ENCODE data around the gene RHEX.

DNA sequence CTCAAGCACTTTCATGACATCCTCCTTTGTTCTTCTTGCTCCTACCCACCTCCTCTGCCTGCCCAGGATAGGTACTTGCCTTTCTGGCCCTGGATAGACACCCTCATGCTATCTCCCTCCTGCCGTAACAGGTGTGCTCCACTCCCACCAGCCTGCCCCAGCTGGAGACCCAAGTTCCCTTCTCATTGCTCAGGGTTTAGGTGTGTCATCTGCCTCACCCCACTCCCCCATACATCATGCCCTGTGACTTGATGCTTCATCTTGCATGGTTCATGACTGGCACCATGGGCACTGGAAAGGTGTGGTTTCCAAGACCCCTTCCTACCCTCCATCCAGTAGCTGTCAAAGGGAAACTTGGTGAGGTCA, 5.9 kb downstream of the RHEX start:
- TF ChIP-seq CTCF (conservative IDR thresholded peaks at IDR 0.05) (no peak), ZFX (IDR thresholded peaks at IDR 0.05) (no peak)
